MCF 10A (cell line): ENCODE data around the gene SUPT6H. TPM values are rescaled to one million over a fixed set of nuclear protein-coding genes. Genes with fewer than 3 reads are reported as not detected.

Experiments used
- BruUV-seq: library from RNA; stranded (reverse); fragments of 400-500 nt; replicated peaks from 2 replicates; lab custom pipeline; 2021; lab: Mats Ljungman, UMichigan
- CTCF ChIA-PET: fragments of 300-600 bp; sonication (Branson Sonifier 250); formaldehyde crosslinking; extraction: SDS; loops from one replicate; lab custom pipeline; 2021; ENCODE audit warnings: antibody characterized with exemption, inconsistent platforms; lab: Yijun Ruan, JAX
- POLR2A ChIA-PET: fragments of 300-600, 350-650 bp; sonication (Branson Sonifier 250); formaldehyde crosslinking; extraction: SDS; loops from one replicate; lab custom pipeline; 2020; ENCODE audit warnings: antibody characterized with exemption, inconsistent platforms; lab: Yijun Ruan, JAX
- DNase-seq: peaks from one replicate; pipeline ENCODE4 v3.0.0-alpha.2; 2018; ENCODE audit not compliant: unreplicated experiment
- H3K27ac Mint-ChIP-seq: one replicate; pipeline ENCODE4 v1.8.0; 2022; ENCODE audit warnings: mild to moderate bottlenecking, low read depth, mixed read lengths; ENCODE audit not compliant: unreplicated experiment
- H3K27me3 Mint-ChIP-seq: one replicate; pipeline ENCODE4 v1.8.0; 2022; ENCODE audit warnings: mixed read lengths; ENCODE audit not compliant: insufficient read depth, unreplicated experiment
- H3K36me3 Mint-ChIP-seq: one replicate; pipeline ENCODE4 v1.8.0; 2022; ENCODE audit warnings: mild to moderate bottlenecking, moderate library complexity, mixed read lengths; ENCODE audit not compliant: insufficient read depth, unreplicated experiment
- H3K4me1 Mint-ChIP-seq: one replicate; pipeline ENCODE4 v1.8.0; 2022; ENCODE audit warnings: mixed read lengths; ENCODE audit not compliant: insufficient read depth, unreplicated experiment
- H3K4me3 Mint-ChIP-seq: one replicate; pipeline ENCODE4 v1.8.0; 2022; ENCODE audit warnings: mild to moderate bottlenecking, moderate library complexity, mixed read lengths; ENCODE audit not compliant: unreplicated experiment
- H3K9me3 Mint-ChIP-seq: one replicate; pipeline ENCODE4 v1.8.0; 2022; ENCODE audit warnings: mixed read lengths; ENCODE audit not compliant: unreplicated experiment
- intact Hi-C: fragments of 100-400 bp; cut with micrococcal nuclease; formaldehyde crosslinking; loops from 2 replicates; pipeline ENCODE4 v1.14.1; 2022
- total RNA-seq: library from RNA; stranded (reverse); gene quantifications from 2 replicates; pipeline ENCODE4 v1.2.3, GENCODE V29; 2022
- TF ChIP-seq, protein P1 (sequence below): fragments of 200-600 bp; IDR thresholded peaks from one replicate; pipeline ENCODE4 v1.8.0; 2022; ENCODE audit warnings: antibody characterized with exemption, mild to moderate bottlenecking; ENCODE audit not compliant: unreplicated experiment

Gene SUPT6H
- total RNA-seq, 1 experiment from 2014 or later = 81.7 TPM

DNA sequence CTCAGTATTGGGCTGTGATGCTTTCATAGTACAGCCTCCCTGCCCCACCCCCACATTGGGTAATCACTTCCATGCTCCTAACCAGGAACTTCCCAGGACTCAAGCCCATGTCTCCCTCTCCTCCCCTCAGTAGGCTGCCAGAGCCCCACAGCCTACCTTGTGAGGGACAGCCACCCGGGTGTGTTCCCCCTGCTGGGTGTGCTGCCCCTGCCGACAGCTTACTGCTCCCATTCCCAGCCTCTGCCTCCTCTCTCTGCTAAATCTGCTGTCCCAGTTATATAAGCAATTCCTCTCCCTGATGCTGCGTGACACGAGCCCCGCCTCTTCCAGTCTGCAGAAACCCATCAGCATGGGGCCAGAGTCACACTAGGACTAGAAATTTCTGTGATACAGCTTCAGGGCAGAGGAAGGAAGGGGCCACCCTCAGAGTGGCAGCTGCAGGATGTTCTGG, 48.0 kb upstream of the SUPT6H start, which contains the start of gene RSKR:
RSKR (minus strand) TSS at position 255 of the 451 bp plus-strand sequence; CDS start at position 231, 24 bp downstream.
- BruUV-seq = no TSS peak
- Mint-ChIP-seq H3K9me3 (no peaks in the 10 kb centered on the region), H3K27ac (no peak within 1 kb of the TSS), H3K4me1 (no peaks in the 10 kb centered on the region), H3K27me3 (no peaks in the 10 kb centered on the region), H3K36me3 (peaks cover 67% of the 10 kb centered on the region), H3K4me3 (no peak within 1 kb of the TSS)
- ChIA-PET CTCF (interaction anchor here (0.6 to 1.1 kb wide), 4 partner anchors 8 to 26 kb away, joined by 3 to 4 read pairs (median 4); no protein-coding TSS in a partner anchor), POLR2A (no interaction called here)
- intact Hi-C loops = loop anchor here (1.0 kb wide), 1 partner anchor 120 kb away; no protein-coding TSS in a partner anchor
- TF ChIP-seq, protein P1, sequence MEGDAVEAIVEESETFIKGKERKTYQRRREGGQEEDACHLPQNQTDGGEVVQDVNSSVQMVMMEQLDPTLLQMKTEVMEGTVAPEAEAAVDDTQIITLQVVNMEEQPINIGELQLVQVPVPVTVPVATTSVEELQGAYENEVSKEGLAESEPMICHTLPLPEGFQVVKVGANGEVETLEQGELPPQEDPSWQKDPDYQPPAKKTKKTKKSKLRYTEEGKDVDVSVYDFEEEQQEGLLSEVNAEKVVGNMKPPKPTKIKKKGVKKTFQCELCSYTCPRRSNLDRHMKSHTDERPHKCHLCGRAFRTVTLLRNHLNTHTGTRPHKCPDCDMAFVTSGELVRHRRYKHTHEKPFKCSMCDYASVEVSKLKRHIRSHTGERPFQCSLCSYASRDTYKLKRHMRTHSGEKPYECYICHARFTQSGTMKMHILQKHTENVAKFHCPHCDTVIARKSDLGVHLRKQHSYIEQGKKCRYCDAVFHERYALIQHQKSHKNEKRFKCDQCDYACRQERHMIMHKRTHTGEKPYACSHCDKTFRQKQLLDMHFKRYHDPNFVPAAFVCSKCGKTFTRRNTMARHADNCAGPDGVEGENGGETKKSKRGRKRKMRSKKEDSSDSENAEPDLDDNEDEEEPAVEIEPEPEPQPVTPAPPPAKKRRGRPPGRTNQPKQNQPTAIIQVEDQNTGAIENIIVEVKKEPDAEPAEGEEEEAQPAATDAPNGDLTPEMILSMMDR = no peak
- no peak for DNase-seq

DNA sequence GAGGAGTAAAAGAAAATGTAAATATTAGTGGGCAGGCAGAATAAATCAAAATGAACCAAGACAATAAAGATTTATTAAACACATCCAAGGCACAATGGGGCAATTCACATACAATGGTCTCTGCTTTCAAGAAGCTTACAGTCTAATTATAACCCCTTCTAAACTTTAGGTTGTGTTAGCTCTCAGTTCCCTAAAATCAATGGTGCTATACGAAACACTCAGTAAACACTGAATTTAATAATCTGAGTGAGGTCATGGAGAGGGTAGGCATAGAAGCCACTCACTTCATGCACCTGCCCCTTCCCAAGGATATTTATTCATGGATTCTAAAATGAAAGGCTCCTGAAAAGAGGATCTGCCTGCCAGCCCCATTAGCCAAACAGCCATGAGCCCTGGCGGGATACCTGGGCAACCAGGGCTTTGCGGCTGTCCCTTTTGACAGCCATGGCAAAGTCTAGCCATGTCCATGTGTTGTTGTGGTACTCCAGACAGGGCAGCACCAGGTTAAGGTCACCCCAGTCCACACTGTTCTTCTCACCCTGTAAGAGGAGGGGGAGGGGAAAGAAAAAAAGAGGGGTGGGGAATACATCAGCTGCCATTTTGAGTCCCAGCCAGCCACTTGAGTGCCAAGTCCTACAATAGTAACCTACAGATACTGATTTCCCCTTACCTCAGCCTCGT, 46.6 kb upstream of the SUPT6H start:
- Mint-ChIP-seq H3K4me3 (no peak overlapping the region), H3K27ac (no peak overlapping the region), H3K4me1 (no peaks in the 10 kb centered on the region), H3K9me3 (no peaks in the 10 kb centered on the region), H3K27me3 (no peaks in the 10 kb centered on the region), H3K36me3 (peaks cover 72% of the 10 kb centered on the region)
- CTCF ChIA-PET = interaction anchor here (0.6 to 1.7 kb wide), 2 partner anchors 28 to 767 kb away, joined by 3 to 8 read pairs; no protein-coding TSS in a partner anchor
- intact Hi-C loops = no loop called here
- TF ChIP-seq, protein P1 = no peak
- no TSS peak for BruUV-seq
- POLR2A ChIA-PET = interaction anchor here (0.8 kb wide), 1 partner anchor 25 kb away, joined by 3 read pairs; no protein-coding TSS in a partner anchor
- DNase-seq = no peak

DNA sequence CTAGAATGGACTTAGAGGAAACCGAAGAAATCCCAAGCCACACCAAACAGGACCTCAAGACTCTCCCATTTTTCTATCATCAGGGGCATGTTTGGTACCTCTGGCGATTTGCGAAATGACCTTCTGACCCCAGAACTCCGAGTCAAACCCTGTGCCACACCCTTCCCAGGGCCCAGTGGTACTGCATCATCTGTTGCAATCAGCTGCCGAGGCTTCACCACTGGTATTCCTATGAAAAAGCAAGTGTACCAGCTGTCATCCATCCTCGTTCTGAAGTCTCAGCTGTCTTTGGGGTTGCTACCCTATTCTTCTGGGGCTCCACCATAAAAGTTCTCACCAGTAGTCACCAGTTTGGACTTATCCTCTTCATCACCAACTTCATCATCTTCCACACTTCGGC, 45.7 kb upstream of the SUPT6H start:
- CTCF ChIA-PET = interaction anchor here (0.7 to 1.7 kb wide), 2 partner anchors 27 to 111 kb away, joined by 3 to 8 read pairs; no protein-coding TSS in a partner anchor
- peaks cover 78% of the 10 kb centered on the region for H3K36me3 Mint-ChIP-seq
- no peak overlapping the region for H3K4me3 Mint-ChIP-seq

DNA sequence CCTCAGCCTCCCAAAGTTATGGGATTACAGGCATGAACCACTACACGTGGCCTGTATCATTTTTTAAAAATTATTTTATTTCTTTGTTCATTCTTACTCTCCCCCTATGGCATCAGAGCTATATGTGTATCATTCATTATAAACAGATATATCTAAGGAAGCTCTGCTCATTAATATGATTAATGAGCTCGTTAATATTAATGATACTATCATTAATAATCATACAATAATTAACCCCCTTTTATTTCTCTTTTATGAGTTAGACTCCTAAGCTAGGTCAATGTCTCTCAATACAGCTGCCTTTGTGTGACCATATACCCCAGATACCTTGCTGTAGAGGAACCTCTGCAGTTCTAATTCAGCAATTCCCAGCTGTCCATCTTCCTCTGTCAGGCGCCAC, 43.5 kb upstream of the SUPT6H start:
- POLR2A ChIA-PET = interaction anchor here (0.6 to 2.7 kb wide), 9 partner anchors 9 to 37 kb away, joined by 3 to 12 read pairs (median 4); partner anchors contain the start of gene BLTP2
- TF ChIP-seq, protein P1 = no peak
- H3K27ac Mint-ChIP-seq = no peak overlapping the region
- no peak for DNase-seq
- BruUV-seq = no TSS peak
- CTCF ChIA-PET = interaction anchor here (0.6 to 1.5 kb wide), 3 partner anchors 10 to 32 kb away, joined by 3 to 4 read pairs (median 4); partner anchors contain the start of gene BLTP2
- H3K4me1 Mint-ChIP-seq = no peaks in the 10 kb centered on the region
- H3K36me3 Mint-ChIP-seq = peaks cover 87% of the 10 kb centered on the region
- no peak overlapping the region for H3K4me3 Mint-ChIP-seq
- intact Hi-C loops = no loop called here
- H3K9me3 Mint-ChIP-seq = no peaks in the 10 kb centered on the region
- no peaks in the 10 kb centered on the region for H3K27me3 Mint-ChIP-seq

More for the DNA sequence above, 45.7 kb upstream of the SUPT6H start:
- no peak for DNase-seq
- Mint-ChIP-seq H3K27me3 (no peaks in the 10 kb centered on the region), H3K4me1 (no peaks in the 10 kb centered on the region), H3K9me3 (no peaks in the 10 kb centered on the region), H3K27ac (no peak overlapping the region)
- POLR2A ChIA-PET = no interaction called here
- TF ChIP-seq, protein P1 = no peak
- BruUV-seq = no TSS peak
- intact Hi-C loops = no loop called here
